ENCODE results near the gene CILP. TPM values are rescaled to one million over a fixed set of nuclear protein-coding genes. Genes with fewer than 3 reads are reported as not detected.

CILP gene
- total and polyA plus RNA-seq, 7 donors = 0.92 to 205 (median 26.7) TPM

- 73 to 86% methylated on average over 3 of the region's 3 CpGs for WGBS, 2 donors
- Histone ChIP-seq H3K36me3 (peaks cover 7 to 50% (median 20%) of the 10 kb centered on the region in 4 donors), H3K9me3 (no peaks in the 10 kb centered on the region), H3K4me1 (peaks cover 0 to 41% (median 30%) of the 10 kb centered on the region in 4 donors), H3K4me3 (no peak overlapping the region), H3K27ac (no peak overlapping the region), H3K27me3 (no peaks in the 10 kb centered on the region)
- no peak for DNase-seq
- intact Hi-C loops (cut with DNase I) = no loop called here
- TF ChIP-seq POLR2A (IDR thresholded peaks at IDR 0.05) = no peak
- TF ChIP-seq POLR2AphosphoS5 (IDR thresholded peaks at IDR 0.05) = no peak
- no peak for TF ChIP-seq EP300 (IDR thresholded peaks at IDR 0.05)
- TF ChIP-seq CTCF (IDR thresholded peaks at IDR 0.05) = no peak
Measured at GRCh38 chr15:65180167-65180566, 31.1 kb downstream of the CILP start.

GRCh38 chr15:65177901-65178300 lies 33.4 kb downstream of the CILP start:
- Histone ChIP-seq H3K27ac (no peak overlapping the region), H3K27me3 (no peaks in the 10 kb centered on the region), H3K9me3 (no peaks in the 10 kb centered on the region), H3K4me1 (peaks cover 0 to 32% (median 22%) of the 10 kb centered on the region in 4 donors), H3K4me3 (no peak overlapping the region), H3K36me3 (peaks cover 7 to 71% (median 25%) of the 10 kb centered on the region in 4 donors)
- WGBS, 2 donors = 51 to 89% methylated on average over 1 of the region's 1 CpG
- intact Hi-C loops (cut with DNase I) = no loop called here
- TF ChIP-seq POLR2AphosphoS5 (IDR thresholded peaks at IDR 0.05) (no peak), POLR2A (IDR thresholded peaks at IDR 0.05) (no peak), EP300 (IDR thresholded peaks at IDR 0.05) (no peak), CTCF (IDR thresholded peaks at IDR 0.05) (no peak)
- DNase-seq = no peak

GRCh38 chr15:65176056-65176455 lies 35.2 kb downstream of the CILP start:
- Histone ChIP-seq H3K4me1 (peaks cover 0 to 14% (median 5%) of the 10 kb centered on the region in 4 donors), H3K27me3 (no peaks in the 10 kb centered on the region), H3K36me3 (peaks cover 14 to 90% (median 32%) of the 10 kb centered on the region in 4 donors), H3K27ac (no peak overlapping the region), H3K9me3 (no peaks in the 10 kb centered on the region), H3K4me3 (no peak overlapping the region)
- intact Hi-C loops (cut with DNase I) = no loop called here
- no peak for DNase-seq
- no peak for TF ChIP-seq CTCF (IDR thresholded peaks at IDR 0.05)
- no peak for TF ChIP-seq POLR2A (IDR thresholded peaks at IDR 0.05)
- TF ChIP-seq POLR2AphosphoS5 (IDR thresholded peaks at IDR 0.05) = no peak
- no peak for TF ChIP-seq EP300 (IDR thresholded peaks at IDR 0.05)

- Histone ChIP-seq H3K9me3 (no peaks in the 10 kb centered on the region), H3K36me3 (peaks cover 15 to 95% (median 33%) of the 10 kb centered on the region in 4 donors), H3K27ac (no peak overlapping the region), H3K27me3 (no peaks in the 10 kb centered on the region), H3K4me1 (peaks cover 0 to 10% (median 0%) of the 10 kb centered on the region in 4 donors), H3K4me3 (no peak overlapping the region)
- 91 to 93% methylated on average over 5 of the region's 5 CpGs for WGBS, 2 donors
- DNase-seq = no peak
- TF ChIP-seq POLR2AphosphoS5 (IDR thresholded peaks at IDR 0.05) (no peak), EP300 (IDR thresholded peaks at IDR 0.05) (no peak), CTCF (IDR thresholded peaks at IDR 0.05) (no peak), POLR2A (IDR thresholded peaks at IDR 0.05) (no peak)
- intact Hi-C loops (cut with DNase I) = no loop called here
Measured at GRCh38 chr15:65175511-65175910, 35.8 kb downstream of the CILP start.

GRCh38 chr15:65174509-65174908 lies 36.8 kb downstream of the CILP start:
- intact Hi-C loops (cut with DNase I) = no loop called here
- no peak for DNase-seq
- Histone ChIP-seq H3K4me1 (peaks cover 0 to 3% (median 0%) of the 10 kb centered on the region in 4 donors), H3K4me3 (no peak overlapping the region), H3K36me3 (peaks cover 15 to 98% (median 40%) of the 10 kb centered on the region in 4 donors), H3K9me3 (no peaks in the 10 kb centered on the region), H3K27ac (no peak overlapping the region), H3K27me3 (no peaks in the 10 kb centered on the region)
- no peak for TF ChIP-seq EP300 (IDR thresholded peaks at IDR 0.05)
- no peak for TF ChIP-seq POLR2AphosphoS5 (IDR thresholded peaks at IDR 0.05)
- no peak for TF ChIP-seq POLR2A (IDR thresholded peaks at IDR 0.05)
- no peak for TF ChIP-seq CTCF (IDR thresholded peaks at IDR 0.05)
- 87 to 93% methylated on average over 5 of the region's 5 CpGs for WGBS, 2 donors

All from sigmoid colon (tissue), 7 donors.